ENCODE results near the gene RPL31. TPM values are rescaled to one million over a fixed set of nuclear protein-coding genes. Genes with fewer than 3 reads are reported as not detected.

RPL31 gene
- polyA plus RNA-seq, 6 donors from 2014 or later, result 4,155 to 6,073 (median 5,110) TPM

DNA sequence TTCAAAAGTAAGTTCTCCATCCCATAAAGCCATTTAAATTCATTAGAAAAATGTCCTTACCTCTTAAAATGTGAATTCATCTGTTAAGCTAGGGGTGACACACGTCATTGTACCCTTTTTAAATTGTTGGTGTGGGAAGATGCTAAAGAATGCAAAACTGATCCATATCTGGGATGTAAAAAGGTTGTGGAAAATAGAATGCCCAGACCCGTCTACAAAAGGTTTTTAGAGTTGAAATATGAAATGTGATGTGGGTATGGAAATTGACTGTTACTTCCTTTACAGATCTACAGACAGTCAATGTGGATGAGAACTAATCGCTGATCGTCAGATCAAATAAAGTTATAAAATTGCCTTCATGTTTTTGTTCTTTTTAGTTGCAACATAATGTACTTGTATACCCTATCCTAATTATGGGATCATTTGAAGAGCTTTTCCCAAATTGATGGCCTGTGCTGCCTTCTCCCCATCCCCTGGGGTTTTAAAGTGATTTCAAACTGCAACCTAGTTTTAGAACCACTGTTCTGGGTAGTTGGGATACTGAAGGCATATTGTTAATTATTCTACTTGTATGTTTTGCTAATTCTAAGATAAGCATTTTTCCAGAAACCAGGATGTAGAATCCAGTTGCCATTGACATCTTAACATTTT is 4.1 kb downstream of the RPL31 start:
- peak overlapping the region in 1 of 8 donors; percentile 24 for H3K4me3 Mint-ChIP-seq
- H3K4me1 Mint-ChIP-seq, result peaks cover 34 to 59% (median 55%) of the 10 kb centered on the region in 3 donors
- no peak overlapping the region for H3K27ac Mint-ChIP-seq

DNA sequence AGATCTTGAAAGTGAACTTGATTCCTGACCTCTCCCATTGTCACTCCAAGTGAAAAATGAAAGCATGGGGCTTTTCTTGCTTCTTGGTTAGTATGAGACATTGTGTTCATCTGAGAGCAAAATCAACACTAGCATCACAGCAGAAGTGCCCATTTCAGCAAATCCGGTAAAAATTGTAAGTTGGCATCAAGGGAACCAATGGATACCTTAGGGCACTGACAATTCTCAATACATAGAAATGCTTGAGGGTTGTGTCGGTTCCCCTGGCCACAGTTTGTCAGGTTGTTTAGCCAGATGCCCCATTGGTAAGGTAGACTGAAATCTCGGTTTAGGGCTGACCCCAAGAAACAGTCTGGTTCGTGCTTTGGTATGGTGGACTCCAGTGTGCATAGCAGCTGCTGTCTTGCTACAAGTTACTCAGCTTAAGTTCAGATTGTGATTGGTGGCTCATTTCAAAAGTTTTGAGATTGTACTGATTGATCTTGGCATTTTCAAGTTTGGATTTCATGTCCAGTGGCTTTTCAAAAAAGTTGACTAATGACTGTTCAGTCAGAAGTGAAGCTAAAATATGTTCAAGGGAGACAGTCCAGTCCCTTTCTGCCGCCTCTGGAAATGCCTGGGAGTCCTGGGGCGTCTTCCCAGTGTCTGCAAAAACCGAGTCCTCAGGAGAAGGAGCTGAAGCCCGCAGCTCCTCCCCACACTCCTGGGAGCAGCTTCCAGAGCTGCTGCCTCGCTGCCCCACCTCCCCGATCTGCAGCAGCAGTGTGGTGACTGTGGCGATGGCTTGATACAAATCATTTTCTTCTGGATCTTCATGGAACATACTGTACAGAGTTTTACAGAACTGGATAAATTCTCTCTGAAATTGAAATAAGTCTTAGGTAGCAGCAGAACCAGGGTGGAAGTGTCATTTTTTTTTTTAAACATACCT is 5.6 kb downstream of the RPL31 start:
- peak overlapping the region in 1 of 8 donors; percentile 18 for H3K4me3 Mint-ChIP-seq
- H3K27me3 Mint-ChIP-seq, result no peaks in the 10 kb centered on the region
- no peak for ATAC-seq (ENCODE audit: low read depth in 2 of 2)
- no peaks in the 10 kb centered on the region for H3K9me3 Mint-ChIP-seq
- peaks cover 22 to 25% of the 10 kb centered on the region in 2 donors for H3K36me3 Mint-ChIP-seq
- H3K4me1 Mint-ChIP-seq, result peaks cover 26 to 47% (median 43%) of the 10 kb centered on the region in 3 donors
- DNase-seq, result no peak
- peak overlapping the region in 1 of 6 donors; percentile 36 for H3K27ac Mint-ChIP-seq

More for the DNA sequence above, 4.1 kb downstream of the RPL31 start:
- DNase-seq (no peak), ATAC-seq (ENCODE audit: low read depth in 2 of 2) (no peak)
- Mint-ChIP-seq H3K9me3 (no peaks in the 10 kb centered on the region), H3K27me3 (no peaks in the 10 kb centered on the region), H3K36me3 (peaks cover 22 to 25% of the 10 kb centered on the region in 2 donors)

DNA sequence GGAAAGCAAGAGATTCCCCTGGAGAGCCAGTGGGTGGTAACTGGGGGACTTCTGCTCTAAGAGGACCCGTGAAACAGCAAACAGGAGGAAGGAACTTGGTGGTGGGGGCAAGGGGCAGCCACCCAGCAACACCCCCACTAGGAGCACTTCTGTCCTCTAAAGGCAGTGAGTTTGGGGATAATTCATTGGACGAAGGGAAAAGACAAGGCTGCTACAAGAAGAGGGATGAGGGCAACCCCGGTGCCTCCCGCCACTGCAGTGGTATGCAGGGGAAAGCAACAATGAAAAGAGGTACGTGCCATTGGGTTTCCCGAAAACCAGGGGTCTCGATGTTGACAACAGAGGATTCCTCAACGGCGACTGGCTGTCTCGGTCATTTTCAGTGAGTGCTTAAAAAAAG is 9.1 kb downstream of the RPL31 start:
- H3K27me3 Mint-ChIP-seq, result no peaks in the 10 kb centered on the region
- H3K27ac Mint-ChIP-seq, result peak overlapping the region in 2 of 6 donors; percentile 20 to 53
- no peaks in the 10 kb centered on the region for H3K9me3 Mint-ChIP-seq
- ATAC-seq (ENCODE audit: low read depth in 2 of 2) (no peak), DNase-seq (no peak)
- no peak overlapping the region for H3K4me3 Mint-ChIP-seq
- H3K4me1 Mint-ChIP-seq, result peaks cover 7 to 14% (median 14%) of the 10 kb centered on the region in 3 donors
- peaks cover 0 to 6% of the 10 kb centered on the region in 2 donors for H3K36me3 Mint-ChIP-seq

DNA sequence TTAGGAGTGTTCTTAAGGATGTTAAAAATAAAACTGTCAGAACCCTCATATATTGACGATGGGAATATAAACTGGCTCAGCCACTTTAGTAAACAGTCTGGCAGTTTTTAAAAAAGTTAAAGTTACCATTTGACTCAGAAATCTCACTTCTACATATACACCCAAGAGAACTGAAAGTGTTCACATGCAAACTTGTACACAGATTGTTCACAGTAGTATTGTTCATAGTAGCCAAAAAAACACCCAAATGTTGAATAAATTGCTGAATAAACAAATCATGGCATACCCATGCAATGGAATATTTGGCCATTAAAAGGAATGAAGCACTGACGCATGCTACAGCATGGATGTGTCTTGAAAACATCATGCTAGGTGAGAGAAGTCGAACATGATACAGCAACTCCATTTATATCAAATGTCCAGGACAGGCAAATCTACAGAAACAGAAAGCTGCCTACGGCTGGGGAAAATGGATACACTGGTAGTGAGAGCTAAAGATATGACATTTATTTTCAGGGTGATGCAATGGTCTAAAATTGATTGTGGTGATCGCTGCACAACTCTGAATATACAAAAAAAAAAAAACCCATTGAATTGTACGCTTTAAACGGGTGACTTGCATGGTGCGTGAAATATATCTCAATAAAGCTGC is 10.1 kb downstream of the RPL31 start:
- ATAC-seq (ENCODE audit: low read depth in 2 of 2) (no peak), DNase-seq (no peak)
- Mint-ChIP-seq H3K9me3 (no peaks in the 10 kb centered on the region), H3K36me3 (peaks cover 0 to 6% of the 10 kb centered on the region in 2 donors), H3K4me1 (peaks cover 7 to 14% (median 12%) of the 10 kb centered on the region in 3 donors), H3K27me3 (no peaks in the 10 kb centered on the region), H3K27ac (peak overlapping the region in 1 of 6 donors; percentile 28), H3K4me3 (no peak overlapping the region)

DNA sequence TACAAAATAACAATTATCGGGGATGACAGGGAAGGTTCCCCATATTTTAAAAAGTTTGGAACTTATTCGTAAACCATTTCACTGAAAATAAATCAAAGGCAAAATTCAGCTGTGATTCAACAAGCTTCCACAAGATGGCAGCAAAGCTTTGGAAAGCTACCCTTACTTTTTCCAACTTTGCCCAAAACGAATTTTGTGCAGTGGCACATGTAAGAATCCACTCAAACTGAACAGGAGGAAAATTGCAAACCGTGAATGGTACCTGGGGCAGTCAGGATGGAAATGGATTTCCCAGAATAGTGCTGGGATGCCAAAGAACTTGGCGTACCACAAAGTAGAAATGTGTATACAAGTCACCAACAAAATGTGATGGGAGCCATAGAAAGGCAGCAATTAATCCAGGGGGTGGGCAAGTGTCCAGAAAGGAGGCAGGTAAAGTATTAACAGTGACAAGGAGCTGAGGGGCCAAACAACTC is 10.7 kb downstream of the RPL31 start:
- H3K9me3 Mint-ChIP-seq, result no peaks in the 10 kb centered on the region
- peaks cover 7 to 14% (median 11%) of the 10 kb centered on the region in 3 donors for H3K4me1 Mint-ChIP-seq
- peak; percentile 15 for DNase-seq
- no peak overlapping the region for H3K27ac Mint-ChIP-seq
- H3K4me3 Mint-ChIP-seq, result no peak overlapping the region
- peaks cover 0 to 6% of the 10 kb centered on the region in 2 donors for H3K36me3 Mint-ChIP-seq
- no peak for ATAC-seq (ENCODE audit: low read depth in 2 of 2)
- no peaks in the 10 kb centered on the region for H3K27me3 Mint-ChIP-seq

DNA sequence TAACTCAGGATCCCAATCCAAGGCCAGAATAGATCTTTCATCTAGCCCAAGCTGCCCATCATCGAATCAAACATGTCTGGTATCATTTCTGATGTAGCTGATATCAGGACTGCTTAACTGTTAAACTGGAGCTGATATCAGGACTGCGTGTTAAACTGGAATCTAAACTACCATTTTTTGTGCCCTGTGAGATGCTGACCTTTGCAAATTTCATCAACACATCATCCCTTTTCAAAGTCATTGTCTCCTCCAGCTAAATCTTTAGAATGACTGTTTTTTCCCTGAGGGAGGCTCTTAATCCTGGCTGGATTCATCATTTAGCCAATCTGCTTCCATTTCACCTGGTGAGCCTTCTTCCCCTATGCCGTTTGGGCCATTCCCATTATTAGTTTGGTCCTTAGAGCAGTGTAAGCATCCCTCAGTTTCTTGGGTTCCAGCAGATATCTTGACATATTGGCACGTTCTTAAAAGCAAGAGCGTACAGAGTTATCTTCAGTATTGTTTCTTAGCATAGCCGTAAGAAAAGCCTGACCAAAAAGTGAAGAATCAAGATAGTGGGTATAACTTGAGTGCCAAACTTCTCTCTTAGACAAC is 12.3 kb downstream of the RPL31 start:
- DNase-seq, result no peak
- Mint-ChIP-seq H3K27ac (no peak overlapping the region), H3K36me3 (no peaks in the 10 kb centered on the region), H3K27me3 (no peaks in the 10 kb centered on the region), H3K9me3 (no peaks in the 10 kb centered on the region), H3K4me1 (peaks cover 4 to 7% (median 5%) of the 10 kb centered on the region in 3 donors), H3K4me3 (no peak overlapping the region)
- no peak for ATAC-seq (ENCODE audit: low read depth in 2 of 2)

DNA sequence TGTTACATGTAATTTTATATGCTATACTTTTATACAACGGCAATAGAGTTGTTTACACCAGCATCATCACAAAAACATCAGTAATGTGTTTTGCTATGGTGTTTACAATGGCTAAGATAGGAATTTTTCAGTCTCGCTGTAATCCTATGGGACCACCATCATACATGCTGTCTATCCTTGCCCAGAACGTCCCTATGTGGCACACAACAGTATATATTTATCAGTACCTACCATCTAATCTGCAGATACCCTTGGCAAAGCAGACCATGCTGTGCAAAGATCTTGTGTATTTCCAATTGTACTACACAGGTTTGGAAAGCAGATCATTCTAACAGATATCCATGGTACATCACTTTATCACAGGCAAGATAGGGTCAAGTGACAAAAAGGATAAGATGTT is 15.3 kb downstream of the RPL31 start:
- peaks cover 0 to 5% of the 10 kb centered on the region in 2 donors for H3K36me3 Mint-ChIP-seq

DNA sequence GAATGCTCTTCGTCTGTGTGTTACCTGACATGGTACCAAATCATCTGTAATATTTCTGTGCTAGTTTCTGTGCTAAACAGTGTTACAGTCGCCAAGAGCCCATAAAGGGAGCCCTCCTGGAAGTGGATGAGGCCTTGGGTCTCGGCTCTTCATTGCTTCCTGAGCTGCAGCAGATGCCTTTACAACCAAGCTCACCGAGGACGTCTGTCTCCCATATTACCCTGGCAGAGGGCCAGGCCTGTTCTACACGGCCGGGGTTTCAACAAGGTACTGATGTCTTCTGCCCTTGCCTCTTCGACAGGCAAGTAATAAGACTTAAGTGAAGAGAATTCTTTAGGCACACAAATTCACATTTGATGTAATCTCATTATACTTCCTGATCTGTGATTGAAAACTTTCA is 16.8 kb downstream of the RPL31 start:
- DNase-seq, result no peak
- Mint-ChIP-seq H3K4me1 (peaks cover 0 to 3% (median 0%) of the 10 kb centered on the region in 3 donors), H3K9me3 (no peaks in the 10 kb centered on the region), H3K36me3 (peaks cover 0 to 5% of the 10 kb centered on the region in 2 donors), H3K4me3 (no peak overlapping the region), H3K27ac (no peak overlapping the region), H3K27me3 (no peaks in the 10 kb centered on the region)
- ATAC-seq (ENCODE audit: low read depth in 2 of 2), result no peak

More for the DNA sequence above, 15.3 kb downstream of the RPL31 start:
- Mint-ChIP-seq H3K4me3 (no peak overlapping the region), H3K9me3 (no peaks in the 10 kb centered on the region), H3K27ac (no peak overlapping the region), H3K4me1 (peaks cover 0 to 7% (median 0%) of the 10 kb centered on the region in 3 donors), H3K27me3 (no peaks in the 10 kb centered on the region)
- ATAC-seq (ENCODE audit: low read depth in 2 of 2) (no peak), DNase-seq (no peak)

DNA sequence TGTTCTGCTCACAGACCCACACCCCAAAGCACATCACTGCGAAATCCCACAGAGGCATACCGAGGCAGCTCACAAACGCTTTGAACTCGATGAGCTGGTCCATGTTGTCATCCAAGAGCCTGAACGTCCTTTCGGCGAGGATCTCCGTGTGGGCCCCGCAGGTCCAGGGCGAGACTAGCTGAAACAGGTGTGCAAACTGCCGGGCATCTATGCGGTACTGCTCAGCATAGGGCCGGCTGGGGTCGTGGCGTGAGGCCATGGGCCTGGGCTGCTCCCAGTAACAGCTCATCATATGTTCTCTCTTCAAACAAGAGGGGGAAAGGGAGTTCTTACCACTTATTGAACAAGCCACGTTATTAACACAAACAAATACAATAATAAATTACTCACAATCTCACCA is 20.1 kb downstream of the RPL31 start:
- Mint-ChIP-seq H3K27ac (no peak overlapping the region), H3K9me3 (no peaks in the 10 kb centered on the region), H3K4me3 (no peak overlapping the region), H3K27me3 (no peaks in the 10 kb centered on the region), H3K4me1 (no peaks in the 10 kb centered on the region), H3K36me3 (peaks cover 0 to 5% of the 10 kb centered on the region in 2 donors)
- ATAC-seq (ENCODE audit: low read depth in 2 of 2) (no peak), DNase-seq (no peak)

DNA sequence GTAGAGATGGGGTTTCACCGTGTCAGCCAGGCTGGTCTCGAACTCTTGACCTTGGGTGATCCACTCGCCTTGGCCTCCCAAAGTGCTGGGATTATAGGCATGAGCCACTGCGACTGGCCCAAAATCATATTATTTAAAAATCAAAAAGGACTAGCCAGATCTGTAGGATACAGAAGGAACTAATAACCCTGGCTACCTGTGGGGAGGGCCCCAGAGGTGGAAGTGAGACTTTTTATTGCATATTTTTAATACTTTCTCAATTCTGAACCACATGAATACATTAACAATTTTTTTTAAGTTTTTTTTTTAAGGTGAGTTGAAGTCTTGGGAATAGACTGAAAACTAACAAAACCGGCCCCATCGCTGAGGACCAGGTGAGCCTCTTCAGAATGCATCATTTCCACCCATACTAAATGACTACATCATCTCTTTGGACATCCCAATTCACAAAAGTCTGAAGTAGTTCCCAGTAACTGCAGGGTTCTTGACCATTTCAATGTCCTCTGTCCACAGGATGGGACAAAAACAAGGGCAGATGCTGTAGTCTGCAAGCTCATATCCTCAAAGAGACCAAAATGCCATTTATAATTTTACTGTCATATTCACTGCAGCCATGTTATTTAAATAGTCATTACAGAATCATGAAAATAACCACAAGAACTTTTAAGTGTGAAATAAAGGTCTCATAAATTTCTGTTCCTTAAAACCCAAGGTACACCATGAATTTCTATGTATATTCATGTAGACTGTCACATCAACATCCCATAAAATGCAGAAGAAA is 21.4 kb downstream of the RPL31 start:
- peaks cover 0 to 5% of the 10 kb centered on the region in 2 donors for H3K36me3 Mint-ChIP-seq
- no peaks in the 10 kb centered on the region for H3K27me3 Mint-ChIP-seq
- H3K4me1 Mint-ChIP-seq, result no peaks in the 10 kb centered on the region
- no peak for ATAC-seq (ENCODE audit: low read depth in 2 of 2)
- no peaks in the 10 kb centered on the region for H3K9me3 Mint-ChIP-seq
- no peak for DNase-seq
- H3K4me3 Mint-ChIP-seq, result no peak overlapping the region
- no peak overlapping the region for H3K27ac Mint-ChIP-seq

DNA sequence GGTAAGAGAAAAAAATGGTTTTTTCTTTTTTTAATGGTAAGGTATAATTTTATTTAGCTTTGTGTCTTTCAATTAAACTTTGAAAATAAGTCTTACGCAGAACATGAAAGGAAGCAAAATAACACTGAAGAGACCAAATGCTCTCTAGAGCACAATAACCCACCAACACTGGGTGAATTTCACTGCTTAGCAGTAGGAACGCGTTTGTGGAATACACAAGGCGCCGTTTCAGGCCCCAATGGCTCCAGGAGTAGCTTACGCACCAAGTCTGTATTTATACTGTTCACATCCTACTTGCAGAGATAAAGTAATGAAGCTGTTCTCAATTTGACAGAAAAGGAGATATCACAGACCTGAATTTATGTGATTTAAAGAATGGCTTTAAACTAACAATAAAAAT is 23.5 kb downstream of the RPL31 start:
- H3K27ac Mint-ChIP-seq, result no peak overlapping the region
- no peak for ATAC-seq (ENCODE audit: low read depth in 2 of 2)
- H3K27me3 Mint-ChIP-seq, result no peaks in the 10 kb centered on the region
- peaks cover 0 to 3% of the 10 kb centered on the region in 2 donors for H3K36me3 Mint-ChIP-seq
- H3K9me3 Mint-ChIP-seq, result no peaks in the 10 kb centered on the region
- DNase-seq, result no peak
- no peaks in the 10 kb centered on the region for H3K4me1 Mint-ChIP-seq
- no peak overlapping the region for H3K4me3 Mint-ChIP-seq

DNA sequence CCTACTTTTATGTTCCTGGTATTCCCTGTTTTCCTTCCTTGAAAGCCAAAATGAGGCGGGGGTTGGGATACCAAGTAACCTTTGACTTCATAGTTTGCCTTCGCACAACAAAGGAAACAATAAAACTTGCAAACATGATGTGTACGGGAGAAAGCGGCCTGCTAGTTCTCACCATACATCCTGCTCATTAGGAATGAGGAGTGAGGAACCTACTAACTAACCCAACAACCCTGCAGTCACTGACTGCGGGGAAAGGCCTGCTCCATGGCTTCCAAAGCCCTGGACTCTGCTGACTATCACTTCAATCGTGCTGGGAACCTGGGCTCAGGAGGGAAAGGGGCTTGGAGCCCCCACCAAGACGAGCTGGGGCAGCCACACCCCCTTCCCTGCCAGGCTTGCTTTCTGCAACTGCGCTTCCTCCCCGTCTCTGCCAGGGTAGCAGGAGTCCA is 24.2 kb downstream of the RPL31 start:
- Mint-ChIP-seq H3K9me3 (no peaks in the 10 kb centered on the region), H3K27ac (peak overlapping the region in 2 of 6 donors; percentile 26 to 52), H3K27me3 (no peaks in the 10 kb centered on the region), H3K4me1 (no peaks in the 10 kb centered on the region), H3K36me3 (no peaks in the 10 kb centered on the region), H3K4me3 (no peak overlapping the region)
- ATAC-seq (ENCODE audit: low read depth in 2 of 2) (no peak), DNase-seq (no peak)

Measured in naive B cell (primary cell).